Raji (cell line): Measurements from ENCODE around the gene REPIN1.

ENCODE experiments used
- POLR2A ChIP-seq: IDR thresholded peaks from 2 replicates; pipeline ENCODE4 v1.6.1; 2011; ENCODE audit warnings: low read depth, low read length, control low read depth; ENCODE audit not compliant: insufficient read depth

Gene REPIN1

DNA sequence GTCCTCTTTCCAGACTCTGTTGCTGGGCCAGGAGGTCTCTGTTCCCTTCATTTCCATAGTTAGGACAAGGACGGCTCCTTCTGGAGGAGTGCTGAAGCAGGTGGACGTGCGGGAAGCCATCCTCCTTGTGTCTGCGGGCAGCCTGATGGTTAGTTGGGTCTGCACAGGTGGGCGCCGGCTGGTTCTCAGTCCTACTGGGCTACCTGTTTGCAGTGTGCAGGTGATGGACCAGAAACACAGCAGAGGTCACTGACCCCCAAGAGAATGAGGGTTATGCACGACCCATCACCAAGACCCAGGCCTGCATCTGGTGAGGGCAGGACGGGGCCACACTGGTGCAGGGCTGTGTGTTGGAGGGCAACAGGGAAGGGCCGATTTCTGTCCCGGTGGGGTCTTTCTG is 35.0 kb upstream of the REPIN1 start:
- TF ChIP-seq POLR2A: no peak

- TF ChIP-seq POLR2A: no peak
These were observed 34.5 kb upstream of the REPIN1 start for GRCh38 chr7:150334108-150334507.

- TF ChIP-seq POLR2A: no peak
These were observed 33.4 kb upstream of the REPIN1 start for GRCh38 chr7:150335108-150335773.

GRCh38 chr7:150335774-150336112 is 32.9 kb upstream of the REPIN1 start:
- TF ChIP-seq POLR2A: no peak

DNA sequence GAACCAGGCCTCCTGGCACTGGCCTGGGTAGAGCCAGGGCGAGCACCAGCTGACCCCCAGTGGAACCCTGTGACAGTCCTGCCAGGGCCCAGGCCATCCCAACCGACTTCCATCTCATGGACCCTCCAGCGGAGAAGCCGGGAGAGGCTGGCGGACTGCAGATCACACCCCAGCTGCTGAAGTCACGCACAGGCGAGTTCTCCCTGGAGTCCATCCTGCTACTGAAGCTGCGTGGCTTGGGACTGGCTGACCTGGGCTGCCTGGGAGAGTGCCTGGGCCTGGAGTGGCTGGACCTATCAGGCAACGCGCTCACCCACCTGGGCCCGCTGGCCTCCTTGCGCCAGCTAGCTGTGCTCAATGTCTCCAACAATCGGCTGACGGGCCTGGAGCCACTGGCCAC is 31.9 kb upstream of the REPIN1 start:
- no peak for TF ChIP-seq POLR2A

DNA sequence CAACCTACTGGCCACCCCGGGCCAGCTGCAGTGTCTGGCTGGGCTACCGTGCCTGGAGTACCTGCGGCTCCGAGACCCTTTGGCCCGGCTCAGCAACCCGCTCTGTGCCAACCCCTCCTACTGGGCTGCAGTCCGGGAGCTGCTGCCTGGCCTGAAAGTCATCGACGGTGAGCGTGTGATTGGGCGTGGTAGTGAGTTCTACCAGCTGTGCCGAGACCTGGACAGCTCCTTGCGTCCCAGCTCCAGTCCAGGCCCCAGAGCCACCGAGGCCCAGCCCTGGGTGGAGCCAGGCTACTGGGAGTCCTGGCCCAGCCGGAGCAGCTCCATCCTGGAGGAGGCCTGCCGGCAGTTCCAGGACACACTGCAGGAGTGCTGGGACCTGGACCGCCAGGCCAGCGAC is 31.4 kb upstream of the REPIN1 start:
- TF ChIP-seq POLR2A: no peak

DNA sequence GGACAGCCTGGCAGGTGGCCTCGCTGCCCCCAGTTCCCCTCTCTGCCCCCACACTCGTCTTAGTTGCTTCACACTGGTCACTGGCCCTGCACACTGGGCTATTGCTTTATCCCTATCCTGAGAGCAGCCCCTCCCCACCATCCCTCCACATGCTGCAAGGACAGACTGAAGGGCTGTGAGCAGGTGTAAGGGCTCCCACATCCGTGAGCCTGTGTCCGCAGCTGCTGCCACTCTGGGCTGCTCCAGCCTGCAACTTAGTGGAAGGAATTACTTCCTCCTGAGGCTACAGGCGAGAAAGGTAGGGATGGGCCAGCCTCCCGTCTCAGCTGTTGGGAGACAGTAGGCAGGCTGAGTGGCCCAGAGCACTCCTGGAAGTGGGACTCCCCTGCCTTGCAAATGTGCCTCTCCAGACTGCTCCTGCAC is 31.0 kb upstream of the REPIN1 start:
- TF ChIP-seq POLR2A: no peak

DNA sequence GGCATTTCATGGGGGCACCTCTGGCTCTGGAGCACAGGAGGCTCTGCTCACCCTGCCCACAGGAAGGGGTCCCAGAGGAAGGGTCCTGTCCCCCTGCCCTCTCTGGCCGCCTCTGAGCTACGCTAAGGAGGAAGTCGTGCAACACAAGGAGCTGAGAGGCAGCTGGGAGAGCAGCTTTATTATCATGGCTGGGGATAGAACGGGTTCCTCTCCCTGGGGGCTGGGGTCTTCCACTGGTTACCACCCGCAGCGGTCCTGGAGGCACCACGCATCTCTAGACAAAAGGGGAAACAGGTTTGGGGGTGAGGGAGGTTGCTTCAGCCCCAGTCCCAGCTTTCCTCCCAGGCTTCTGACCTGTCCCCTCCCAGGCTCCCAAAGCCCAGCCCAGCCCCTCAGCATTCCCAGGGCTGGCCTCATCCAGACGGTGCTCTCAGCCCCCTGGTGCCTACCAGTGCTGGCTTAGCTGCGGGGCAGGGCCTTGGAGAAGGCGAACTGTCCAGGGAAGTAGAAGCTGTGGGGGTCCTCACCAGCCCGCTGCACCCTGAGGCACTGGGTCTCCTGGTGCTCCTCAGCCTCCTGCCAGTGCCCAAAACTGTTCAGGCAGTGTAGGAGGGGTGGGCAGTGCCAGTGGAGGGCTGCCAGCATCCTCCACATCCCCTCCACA is 30.3 kb upstream of the REPIN1 start:
- no peak for TF ChIP-seq POLR2A

GRCh38 chr7:150339409-150339809 is 29.2 kb upstream of the REPIN1 start:
- TF ChIP-seq POLR2A: no peak

GRCh38 chr7:150340024-150340749 is 28.4 kb upstream of the REPIN1 start:
- TF ChIP-seq POLR2A: no peak

GRCh38 chr7:150340875-150341262 is 27.8 kb upstream of the REPIN1 start:
- no peak for TF ChIP-seq POLR2A

DNA sequence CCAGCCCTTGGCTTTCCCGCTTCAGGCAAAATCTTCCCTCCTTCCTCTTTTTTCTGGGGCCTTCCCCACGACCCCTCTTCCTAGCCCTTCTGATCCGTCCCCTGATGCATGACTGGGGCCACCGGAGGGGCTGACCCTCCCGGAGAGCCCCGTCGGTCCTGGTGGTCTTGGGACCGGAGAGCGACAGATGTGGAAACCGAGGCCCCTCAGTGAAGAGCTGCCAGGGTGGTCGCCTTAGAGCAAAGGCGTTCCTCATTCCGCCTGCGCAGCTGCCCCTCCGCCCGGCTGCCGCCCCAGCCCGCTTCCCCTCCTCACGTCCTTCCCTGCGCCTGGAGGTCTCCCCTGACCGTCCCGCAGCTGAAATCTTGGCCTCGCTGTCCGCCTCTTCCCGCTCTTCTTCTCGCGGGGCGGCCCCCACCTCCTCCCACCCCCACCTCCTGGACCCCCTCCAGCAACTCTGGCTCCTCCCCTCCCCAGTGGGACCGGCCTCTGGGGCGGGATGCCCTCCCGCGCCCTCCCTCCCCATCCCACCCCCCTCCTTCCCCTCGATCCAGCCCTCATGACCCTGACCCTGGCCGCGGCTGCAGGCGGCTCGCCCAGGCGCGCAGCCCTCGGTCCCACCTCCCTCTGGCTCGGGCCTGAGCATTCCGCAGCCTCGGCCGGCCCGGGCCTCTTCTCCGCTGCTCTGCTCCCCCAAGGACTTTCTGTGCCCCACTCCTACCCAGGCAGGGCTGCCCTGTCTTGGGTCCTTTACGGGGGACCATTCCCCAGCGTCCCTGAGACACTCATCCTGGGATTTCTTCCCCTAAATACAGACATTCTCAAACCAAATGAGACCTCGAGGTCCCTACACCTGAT is 27.1 kb upstream of the REPIN1 start, which contains the start of gene RARRES2:
Gene RARRES2 (minus strand): TSS at position 367 of the 858 bp plus-strand sequence. CDS start 1,020 bp downstream, outside the sequence.
- no peak for TF ChIP-seq POLR2A

DNA sequence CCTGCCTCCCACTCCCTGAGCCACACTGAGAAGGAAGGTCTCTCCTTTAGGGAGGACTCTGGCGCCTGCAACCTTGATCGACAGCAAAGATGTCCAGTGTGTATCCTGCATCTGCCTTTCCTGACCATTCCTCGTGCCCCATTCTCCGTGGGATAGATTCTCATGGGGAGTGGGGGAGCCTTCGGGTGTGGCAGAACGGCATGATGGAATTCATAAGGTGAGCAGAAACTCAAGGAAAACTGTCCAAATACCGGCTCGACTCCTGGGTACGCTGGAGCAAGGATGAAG is 26.6 kb upstream of the REPIN1 start:
- TF ChIP-seq POLR2A: no peak

DNA sequence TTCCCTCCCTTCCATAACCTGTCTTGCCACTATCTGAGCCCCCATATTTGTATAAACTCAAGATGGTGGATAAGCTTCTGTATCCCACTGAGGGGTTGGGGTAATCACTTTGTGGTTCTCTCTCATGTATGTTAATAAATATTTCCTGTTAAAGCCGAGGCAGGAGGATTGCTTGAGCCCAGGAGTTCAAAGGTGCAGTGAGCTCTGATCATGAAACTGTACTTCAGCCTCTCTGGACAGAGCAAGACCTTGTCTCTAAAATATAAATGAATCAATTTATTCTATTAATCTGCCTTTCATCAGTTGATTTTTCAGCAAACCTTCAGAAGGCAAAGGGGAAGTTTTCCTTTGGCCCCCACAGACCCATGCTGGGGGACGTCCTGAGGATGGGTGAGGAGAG is 25.4 kb upstream of the REPIN1 start:
- no peak for TF ChIP-seq POLR2A

DNA sequence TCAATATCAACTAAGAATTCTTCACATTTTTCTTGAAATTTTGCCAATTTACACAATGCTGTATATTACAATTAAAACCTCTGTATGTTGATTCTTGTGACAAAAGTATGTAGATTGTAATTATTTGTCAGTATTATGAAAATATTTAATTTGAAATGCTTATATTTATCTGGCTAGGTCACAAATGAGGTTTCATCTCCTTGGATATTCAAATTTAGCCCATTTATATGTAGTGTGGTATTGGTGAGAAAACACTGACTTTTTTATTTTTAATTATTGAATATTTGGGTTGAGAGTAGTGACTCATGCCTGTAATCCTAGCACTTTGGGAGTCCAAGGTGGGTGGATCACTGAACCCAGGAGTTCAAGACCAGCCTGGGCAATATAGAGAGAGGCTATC is 24.3 kb upstream of the REPIN1 start:
- no peak for TF ChIP-seq POLR2A

- TF ChIP-seq POLR2A: no peak
These were observed 23.6 kb upstream of the REPIN1 start for GRCh38 chr7:150345012-150345411.

DNA sequence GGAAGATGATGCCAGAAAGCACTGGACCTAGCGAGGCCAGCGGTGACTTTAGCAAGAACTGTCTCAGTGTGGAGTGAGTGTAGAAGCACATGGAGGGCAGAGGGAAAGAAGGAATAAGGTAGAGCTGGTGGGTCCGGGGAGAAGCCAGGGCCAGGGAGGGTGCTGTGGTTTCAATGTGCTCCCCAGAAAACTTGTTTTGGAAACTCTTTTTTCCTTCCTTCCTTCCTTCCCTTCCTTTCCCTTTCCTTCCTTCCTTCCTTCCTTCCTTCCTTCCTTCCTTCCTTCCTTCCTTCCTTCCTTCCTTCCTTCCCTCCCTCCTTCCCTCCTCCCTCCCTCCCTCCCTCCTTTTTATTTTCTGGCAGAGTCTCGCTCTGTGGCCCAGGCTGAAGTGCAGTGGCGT is 21.7 kb upstream of the REPIN1 start:
- TF ChIP-seq POLR2A: no peak
